GM18499 (cell line): ENCODE data around the gene GNAT1.
"Not testable (repeated sequence)": the region's sequence is repeated elsewhere in the genome, so short reads cannot be mapped to it uniquely, and the experiment has no call there.

Experiments used
- ATAC-seq: cut with Tn5 transposase; IDR thresholded peaks from one replicate; pipeline ENCODE4 v1.9.1; 2021; ENCODE audit warnings: moderate number of reproducible peaks; ENCODE audit not compliant: insufficient read depth, unreplicated experiment

GNAT1 gene

GRCh38 chr3:50217681-50218080, 26.3 kb downstream of the GNAT1 start:
- ATAC-seq, result no peak

GRCh38 chr3:50218448-50218847, 27.0 kb downstream of the GNAT1 start:
- no peak for ATAC-seq

GRCh38 chr3:50219285-50219684, 27.9 kb downstream of the GNAT1 start:
- ATAC-seq, result no peak

- ATAC-seq, result no peak
Observed at GRCh38 chr3:50220109-50220508, 28.7 kb downstream of the GNAT1 start.

GRCh38 chr3:50221051-50221410, 29.6 kb downstream of the GNAT1 start:
- no peak for ATAC-seq

- no peak for ATAC-seq
Observed at GRCh38 chr3:50221411-50222168, 30.2 kb downstream of the GNAT1 start.

- no peak for ATAC-seq
Observed at GRCh38 chr3:50222169-50222528, 30.7 kb downstream of the GNAT1 start.

- no peak for ATAC-seq
Observed at GRCh38 chr3:50224639-50225038, 33.2 kb downstream of the GNAT1 start.

GRCh38 chr3:50226888-50227389, 35.5 kb downstream of the GNAT1 start:
- peak; percentile 15 for ATAC-seq

GRCh38 chr3:50227390-50228183, 36.2 kb downstream of the GNAT1 start:
- peak; percentile 45 for ATAC-seq

GRCh38 chr3:50228184-50228763, 36.9 kb downstream of the GNAT1 start:
- not testable (repeated sequence) for ATAC-seq

- no peak for ATAC-seq
Observed at GRCh38 chr3:50229490-50229889, 38.1 kb downstream of the GNAT1 start.

- ATAC-seq, result no peak
Observed at GRCh38 chr3:50230104-50230793, 38.8 kb downstream of the GNAT1 start.

GRCh38 chr3:50230794-50231125, 39.4 kb downstream of the GNAT1 start:
- ATAC-seq, result no peak

GRCh38 chr3:50231581-50231980, 40.2 kb downstream of the GNAT1 start:
- ATAC-seq, result no peak

GRCh38 chr3:50232303-50232702, 40.9 kb downstream of the GNAT1 start:
- no peak for ATAC-seq

GRCh38 chr3:50233176-50233575, 41.8 kb downstream of the GNAT1 start:
- no peak for ATAC-seq

- ATAC-seq, result peak; percentile 93
Observed at GRCh38 chr3:50235716-50236483, 44.5 kb downstream of the GNAT1 start, which contains the start of gene GNAI2. TSS of gene GNAI2 (plus strand) at chr3:50236204. CDS start at chr3:50236336, 132 bp downstream.

- no peak for ATAC-seq
Observed at GRCh38 chr3:50236484-50237132, 45.2 kb downstream of the GNAT1 start.
